Esophagus muscularis mucosa (tissue), 4 donors: ENCODE data around the gene TRHDE. TPM values are rescaled to one million over a fixed set of nuclear protein-coding genes. Genes with fewer than 3 reads are reported as not detected.

ENCODE experiments used
- DNase-seq: peaks from one replicate; pipeline ENCODE4 v3.0.0-alpha.2; 2017; ENCODE audit errors: extremely low spot score
- H3K27ac ChIP-seq, 4 donors: fragments of 200-600 bp; sonication (generic); replicated peaks in 1 of 4; 1 replicate in 3 of 4; 2 replicates in 1 of 4; pipeline ENCODE4 v1.5.1; 2016 to 2019; ENCODE audit warnings: mild to moderate bottlenecking in 1 of 4
- H3K27me3 ChIP-seq, 4 donors: fragments of 200-600 bp; sonication (generic); one replicate each; pipeline versions ENCODE4 v1.5.1 to v1.6.0; 2016 to 2019
- H3K36me3 ChIP-seq, 4 donors: fragments of 200-600 bp; sonication (generic); one replicate each; pipeline ENCODE4 v1.5.1; 2016 to 2019
- H3K4me1 ChIP-seq, 4 donors: fragments of 200-600 bp; sonication (generic); one replicate each; pipeline ENCODE4 v1.5.1; 2016 to 2019
- H3K4me3 ChIP-seq, 4 donors: fragments of 200-600 bp; sonication (generic); 1 replicate in 2 of 4; 2 replicates in 2 of 4; pipeline ENCODE4 v1.5.1; 2016 to 2019; ENCODE audit warnings: mild to moderate bottlenecking in 4 of 4, moderate library complexity in 1 of 4
- H3K9me3 ChIP-seq, 4 donors: fragments of 200-600 bp; sonication (generic); 1 replicate in 3 of 4; 2 replicates in 1 of 4; pipeline ENCODE4 v1.5.1; 2016 to 2019
- CTCF ChIP-seq, 3 experiments: fragments of 200-600 bp in 2 of 3; fragments of 450-650 bp in 1 of 3; sonication (generic) in 2 of 3; IDR thresholded peaks; one replicate each; pipeline ENCODE4 v1.5.1; 2017 to 2019; ENCODE audit warnings: antibody characterized with exemption in 3 of 3, mild to moderate bottlenecking in 2 of 3, moderate library complexity in 1 of 3
- EP300 ChIP-seq: sonication (generic); formaldehyde crosslinking; IDR thresholded peaks from one replicate; pipeline ENCODE4 v1.6.1; 2017; ENCODE audit warnings: antibody characterized with exemption
- POLR2A ChIP-seq: fragments of 450-650 bp; IDR thresholded peaks from one replicate; pipeline ENCODE4 v1.6.1; 2017; ENCODE audit warnings: antibody characterized with exemption, moderate library complexity, mild to moderate bottlenecking, low read depth
- POLR2AphosphoS5 ChIP-seq, 2 donors: sonication (generic); formaldehyde crosslinking; IDR thresholded peaks; one replicate each; pipeline ENCODE4 v1.6.1; 2017; ENCODE audit warnings: antibody characterized with exemption in 2 of 2
- WGBS: methylation state at CpG from one replicate; pipeline ENCODE4 v1.1.5; 2018; 5-methylcytosine and 5-hydroxymethylcytosine counted together
- intact Hi-C: fragments of 100-400 bp; cut with DNase I; formaldehyde crosslinking; loops from one replicate; pipeline ENCODE4 v1.15.1; 2023
- total RNA-seq, 4 donors: library from RNA; depleted of rRNA; stranded (reverse); fragments of >200 nt; gene quantifications; one replicate each; pipeline versions ENCODE4 v1.1.0 to v1.2.1, GENCODE V29; 2016

TRHDE gene
- total RNA-seq, 4 donors from 2014 or later: 0.33 to 1.2 (median 0.74) TPM

- TF ChIP-seq CTCF (IDR thresholded peaks at IDR 0.05): no peak
- TF ChIP-seq POLR2A: no peak
- Histone ChIP-seq H3K9me3 (no peaks in the 10 kb centered on the region), H3K27me3 (no peaks in the 10 kb centered on the region), H3K4me1 (no peaks in the 10 kb centered on the region), H3K27ac (no peak overlapping the region), H3K36me3 (no peaks in the 10 kb centered on the region), H3K4me3 (no peak overlapping the region)
- intact Hi-C loops: no loop called here
- DNase-seq: no peak
- 61% methylated on average over 2 of the region's 2 CpGs for WGBS
Measured at GRCh38 chr12:72716221-72716620, 444.1 kb downstream of the TRHDE start.

DNA sequence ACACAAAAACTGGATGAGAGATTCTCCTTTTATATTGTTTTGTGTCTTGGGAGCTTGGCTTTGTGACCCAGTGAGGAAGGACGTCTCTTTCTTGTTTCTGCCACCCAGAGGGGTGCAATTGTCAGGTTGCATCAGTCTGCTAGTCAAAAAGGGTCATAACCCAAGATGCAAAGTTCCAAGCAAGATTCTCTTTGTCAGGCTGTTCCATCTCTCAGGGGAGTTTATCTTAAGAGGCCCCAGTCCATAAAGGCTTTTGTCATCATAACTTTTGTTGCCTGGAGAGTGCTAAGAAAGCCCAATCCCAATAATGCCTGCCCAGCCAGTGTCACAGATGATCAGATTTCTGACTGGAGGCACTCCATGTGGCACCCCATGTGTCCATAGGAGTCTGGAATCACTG lies 444.9 kb downstream of the TRHDE start:
- intact Hi-C loops: no loop called here
- Histone ChIP-seq H3K9me3 (no peaks in the 10 kb centered on the region), H3K36me3 (no peaks in the 10 kb centered on the region), H3K27me3 (no peaks in the 10 kb centered on the region), H3K27ac (no peak overlapping the region), H3K4me3 (no peak overlapping the region), H3K4me1 (no peaks in the 10 kb centered on the region)
- 31% methylated on average over 1 of the region's 1 CpG for WGBS
- no peak for TF ChIP-seq POLR2A
- no peak for TF ChIP-seq EP300
- no peak for TF ChIP-seq CTCF (IDR thresholded peaks at IDR 0.05)
- TF ChIP-seq POLR2AphosphoS5 (IDR thresholded peaks at IDR 0.05): no peak
- no peak for DNase-seq
